B cell (primary cell): ENCODE data around the gene LHFPL6. TPM values are rescaled to one million over a fixed set of nuclear protein-coding genes. Genes with fewer than 3 reads are reported as not detected.

Experiments used
- ATAC-seq: fragments of 200-7000 bp; cut with Tn5 transposase; one replicate; pipeline ENCODE4 v1.10.0; 2021; ENCODE audit warnings: low read depth, mild to moderate bottlenecking, moderate number of reproducible peaks, moderate library complexity
- CTCF ChIA-PET: fragments of 350-600 bp; sonication (Branson Sonifier 250); formaldehyde crosslinking; loops from one replicate; lab custom pipeline; 2021; ENCODE audit warnings: antibody characterized with exemption, inconsistent platforms; lab: Charles Lee
- POLR2A ChIA-PET: fragments of 350-600 bp; sonication (Branson Sonifier 250); formaldehyde crosslinking; loops from one replicate; lab custom pipeline; 2021; ENCODE audit warnings: antibody characterized with exemption; lab: Charles Lee
- DNase-seq: peaks from one replicate; pipeline ENCODE4 v3.0.0; 2013
- H2AFZ ChIP-seq: 2 replicates; pipeline ENCODE4 v1.6.1; 2012; ENCODE audit warnings: mild to moderate bottlenecking, low read depth, low read length; ENCODE audit not compliant: insufficient read depth, poor library complexity, severe bottlenecking
- H3K27ac ChIP-seq, 2 donors: 1 replicate in 1 of 2; 2 replicates in 1 of 2; pipeline ENCODE4 v1.5.1; 2012 to 2013; ENCODE audit warnings: low read length in 2 of 2, mild to moderate bottlenecking in 2 of 2, moderate library complexity in 1 of 2
- H3K27me3 ChIP-seq, 4 experiments: fragments of 200-600 bp in 1 of 4; sonication (generic) in 1 of 4; replicated peaks in 1 of 4; 1 replicate in 2 of 4; 2 replicates in 2 of 4; pipeline versions ENCODE4 v1.6.1 to v1.7.0; 2013 to 2016; ENCODE audit warnings: low read length in 3 of 4, mild to moderate bottlenecking in 2 of 4, mixed read lengths in 1 of 4, moderate library complexity in 1 of 4; ENCODE audit not compliant: insufficient read depth in 4 of 4, control insufficient read depth in 3 of 4; ENCODE audit errors: control extremely low read depth in 1 of 4
- H3K36me3 ChIP-seq, 2 experiments: replicated peaks in 1 of 2; 1 replicate in 1 of 2; 2 replicates in 1 of 2; pipeline versions ENCODE4 v1.6.1 to v1.7.1; 2013; ENCODE audit warnings: low read length in 1 of 2; ENCODE audit not compliant: insufficient read depth in 2 of 2, control insufficient read depth in 1 of 2; ENCODE audit errors: control extremely low read depth in 1 of 2, extremely low read depth in 1 of 2
- H3K4me1 ChIP-seq, 2 donors: fragments of 200-600 bp in 1 of 2; sonication (generic) in 1 of 2; 1 replicate in 1 of 2; 2 replicates in 1 of 2; pipeline versions ENCODE4 v1.5.1 to v1.6.1; 2013 to 2017; ENCODE audit warnings: low read length in 2 of 2; ENCODE audit not compliant: control insufficient read depth in 2 of 2, insufficient read depth in 2 of 2
- H3K4me2 ChIP-seq: replicated peaks from 2 replicates; pipeline ENCODE3; 2012; ENCODE audit warnings: mild to moderate bottlenecking, low read depth, low read length; ENCODE audit not compliant: poor library complexity, severe bottlenecking
- H3K4me3 ChIP-seq, 5 experiments: fragments of 200-600 bp in 1 of 5; sonication (generic) in 1 of 5; 1 replicate in 3 of 5; 2 replicates in 2 of 5; pipeline versions ENCODE4 v1.5.1 to v1.7.0; 2011 to 2016; ENCODE audit warnings: low read length in 4 of 5, mild to moderate bottlenecking in 4 of 5, low read depth in 2 of 5, control low read depth in 1 of 5, moderate library complexity in 1 of 5; ENCODE audit not compliant: insufficient read depth in 1 of 5; ENCODE audit errors: control extremely low read depth in 1 of 5, extremely low read depth in 1 of 5
- H3K79me2 ChIP-seq: fragments of 200-600 bp; sonication (generic); one replicate; pipeline ENCODE4 v1.6.0; 2016; ENCODE audit warnings: low read length; ENCODE audit not compliant: control insufficient read depth, insufficient read depth
- H3K9ac ChIP-seq: fragments of 200-600 bp; sonication (generic); 2 replicates; pipeline ENCODE4 v1.6.1; 2017; ENCODE audit warnings: mild to moderate bottlenecking, low read length, moderate library complexity
- H3K9me3 ChIP-seq, 3 donors: one replicate each; pipeline versions ENCODE4 v1.6.1 to v1.7.1; 2013; ENCODE audit warnings: low read length in 2 of 3; ENCODE audit not compliant: control insufficient read depth in 2 of 3, insufficient read depth in 1 of 3; ENCODE audit errors: control extremely low read depth in 1 of 3
- H4K20me1 ChIP-seq: 2 replicates; pipeline ENCODE4 v1.6.0; 2012; ENCODE audit warnings: mild to moderate bottlenecking, low read length; ENCODE audit not compliant: insufficient read depth, control insufficient read depth, poor library complexity, severe bottlenecking
- H3K27ac Mint-ChIP-seq: one replicate; pipeline ENCODE4 v1.8.0; 2021; ENCODE audit warnings: mixed read lengths
- H3K27me3 Mint-ChIP-seq: one replicate; pipeline ENCODE4 v1.8.0; 2021; ENCODE audit warnings: mixed read lengths
- H3K4me1 Mint-ChIP-seq: one replicate; pipeline ENCODE4 v1.8.0; 2021; ENCODE audit warnings: mixed read lengths
- H3K4me3 Mint-ChIP-seq: one replicate; pipeline ENCODE4 v1.8.0; 2021; ENCODE audit warnings: mixed read lengths
- H3K9me3 Mint-ChIP-seq: one replicate; pipeline ENCODE4 v1.8.0; 2022; ENCODE audit warnings: mixed read lengths; ENCODE audit not compliant: insufficient read depth
- EZH2 ChIP-seq: IDR thresholded peaks from 2 replicates; pipeline ENCODE4 v1.6.1; 2012; ENCODE audit warnings: borderline replicate concordance, low read depth, mild to moderate bottlenecking, moderate library complexity, low read length; ENCODE audit not compliant: insufficient read depth, poor library complexity, severe bottlenecking
- WGBS: methylation state at CpG from one replicate; pipeline ENCODE4 v1.1.5; 2013; ENCODE audit warnings: missing lambda C conversion rate; ENCODE audit not compliant: insufficient coverage; 5-methylcytosine and 5-hydroxymethylcytosine counted together
- intact Hi-C: fragments of 100-400 bp; cut with micrococcal nuclease; formaldehyde crosslinking; loops from one replicate; pipeline ENCODE4 v1.10.0; 2022
- polyA plus RNA-seq: library from polyadenylated mRNA; depleted of rRNA; stranded (reverse); fragments of >200 nt; gene quantifications from 2 replicates; pipeline ENCODE4 v1.2.3, GENCODE V29; 2012
- total RNA-seq, 2 donors: library from RNA; stranded (reverse); fragments of 120-200 nt in 1 of 2; gene quantifications; 1 replicate in 1 of 2; 2 replicates in 1 of 2; pipeline versions ENCODE4 v1.2.3 to v1.2.4, GENCODE V29; 2013 to 2022
- TF ChIP-seq, protein P1 (sequence below): fragments of 200-600 bp; IDR thresholded peaks from one replicate; pipeline ENCODE4 v1.8.0; 2022; ENCODE audit warnings: antibody characterized with exemption, mild to moderate bottlenecking

The LHFPL6 gene
- total and polyA plus RNA-seq, 2 donors (not counting 1 experiment from before 2014, with no cell fraction given): 0.01 TPM; not detected in 1

DNA sequence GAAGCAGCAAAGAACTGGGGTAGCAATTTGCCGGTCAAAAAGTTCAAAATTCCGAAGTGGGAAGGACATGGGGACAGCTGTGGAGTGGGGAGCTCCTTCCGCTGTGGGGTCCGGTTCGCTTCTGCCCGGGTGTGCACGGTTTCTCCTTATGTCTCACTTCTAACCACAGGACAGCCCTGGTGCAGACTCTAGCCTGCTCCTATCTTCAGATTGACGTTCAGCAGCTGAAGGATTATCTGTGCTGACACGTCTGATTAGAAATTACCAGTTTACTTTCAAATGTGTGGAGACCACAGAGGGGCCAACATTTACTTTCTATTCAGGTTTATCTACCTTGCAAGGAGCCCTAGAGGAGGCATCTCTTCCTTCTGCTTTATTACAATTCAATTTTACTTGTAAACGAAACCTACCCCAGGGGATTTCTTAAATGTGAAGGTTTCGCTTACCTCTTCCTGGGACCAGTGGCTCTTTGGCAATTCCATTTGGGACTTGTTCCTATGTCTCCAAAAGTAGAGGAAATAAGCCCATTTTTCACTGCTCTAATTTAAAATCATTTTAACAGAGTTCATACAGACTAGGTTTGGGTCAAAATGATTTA, 27.3 kb downstream of the LHFPL6 start:
- Mint-ChIP-seq H3K4me3 (no peak overlapping the region), H3K27me3 (no peaks in the 10 kb centered on the region), H3K9me3 (no peaks in the 10 kb centered on the region), H3K27ac (no peak overlapping the region), H3K4me1 (no peaks in the 10 kb centered on the region)
- H3K36me3 ChIP-seq: no peaks in the 10 kb centered on the region
- TF ChIP-seq, protein P1, sequence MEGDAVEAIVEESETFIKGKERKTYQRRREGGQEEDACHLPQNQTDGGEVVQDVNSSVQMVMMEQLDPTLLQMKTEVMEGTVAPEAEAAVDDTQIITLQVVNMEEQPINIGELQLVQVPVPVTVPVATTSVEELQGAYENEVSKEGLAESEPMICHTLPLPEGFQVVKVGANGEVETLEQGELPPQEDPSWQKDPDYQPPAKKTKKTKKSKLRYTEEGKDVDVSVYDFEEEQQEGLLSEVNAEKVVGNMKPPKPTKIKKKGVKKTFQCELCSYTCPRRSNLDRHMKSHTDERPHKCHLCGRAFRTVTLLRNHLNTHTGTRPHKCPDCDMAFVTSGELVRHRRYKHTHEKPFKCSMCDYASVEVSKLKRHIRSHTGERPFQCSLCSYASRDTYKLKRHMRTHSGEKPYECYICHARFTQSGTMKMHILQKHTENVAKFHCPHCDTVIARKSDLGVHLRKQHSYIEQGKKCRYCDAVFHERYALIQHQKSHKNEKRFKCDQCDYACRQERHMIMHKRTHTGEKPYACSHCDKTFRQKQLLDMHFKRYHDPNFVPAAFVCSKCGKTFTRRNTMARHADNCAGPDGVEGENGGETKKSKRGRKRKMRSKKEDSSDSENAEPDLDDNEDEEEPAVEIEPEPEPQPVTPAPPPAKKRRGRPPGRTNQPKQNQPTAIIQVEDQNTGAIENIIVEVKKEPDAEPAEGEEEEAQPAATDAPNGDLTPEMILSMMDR: no peak
- no peak for TF ChIP-seq EZH2
- 95% methylated on average over 9 of the region's 11 CpGs for WGBS
- POLR2A ChIA-PET: no interaction called here
- no peak overlapping the region for H3K9ac ChIP-seq
- DNase-seq (no peak), ATAC-seq (no peak)
- H3K4me2 ChIP-seq: no peak overlapping the region
- H4K20me1 ChIP-seq: no peaks in the 10 kb centered on the region
- H3K27me3 ChIP-seq: no peaks in the 10 kb centered on the region
- intact Hi-C loops: no loop called here
- H3K9me3 ChIP-seq: no peaks in the 10 kb centered on the region
- H3K4me1 ChIP-seq: no peaks in the 10 kb centered on the region
- no peaks in the 10 kb centered on the region for H3K79me2 ChIP-seq
- CTCF ChIA-PET: no interaction called here
- H3K27ac ChIP-seq: no peak overlapping the region
- H3K4me3 ChIP-seq: no peak overlapping the region
- no peak overlapping the region for H2AFZ ChIP-seq

DNA sequence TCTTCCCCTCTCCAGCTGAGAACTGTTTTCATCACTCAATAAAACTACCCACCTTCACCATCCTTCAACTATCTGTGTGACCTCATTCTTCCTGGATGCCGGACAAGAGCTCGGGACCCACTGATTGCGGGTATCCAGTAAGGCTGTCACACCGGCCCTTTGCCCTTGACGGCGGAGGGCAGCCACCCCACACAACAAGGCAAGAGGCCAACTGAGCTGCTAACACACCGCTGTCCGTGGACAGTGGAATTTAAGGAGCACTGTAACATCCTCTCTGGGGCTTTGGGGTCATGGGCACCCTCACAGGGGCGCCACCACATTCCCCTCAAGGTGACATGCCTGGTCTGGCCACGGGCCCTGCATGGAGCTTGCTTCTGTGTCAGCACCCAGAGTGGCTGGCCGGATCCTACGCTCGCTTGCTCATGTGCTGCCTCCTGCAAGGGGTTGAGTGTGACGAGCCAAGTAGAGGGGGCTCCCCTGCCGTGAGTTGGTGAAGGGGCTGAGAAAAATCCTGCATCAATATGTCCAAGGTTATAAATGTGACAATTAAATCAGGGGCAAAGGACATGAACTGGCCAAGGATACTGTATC, 31.4 kb downstream of the LHFPL6 start:
- H3K9me3 ChIP-seq: no peaks in the 10 kb centered on the region
- TF ChIP-seq, protein P1: no peak
- TF ChIP-seq EZH2: no peak
- Mint-ChIP-seq H3K27me3 (no peaks in the 10 kb centered on the region), H3K27ac (no peak overlapping the region), H3K4me1 (no peaks in the 10 kb centered on the region), H3K9me3 (no peaks in the 10 kb centered on the region), H3K4me3 (no peak overlapping the region)
- 98% methylated on average over 11 of the region's 15 CpGs for WGBS
- ChIA-PET POLR2A (no interaction called here), CTCF (no interaction called here)
- no peaks in the 10 kb centered on the region for H3K36me3 ChIP-seq
- DNase-seq (no peak), ATAC-seq (no peak)
- no peak overlapping the region for H3K4me2 ChIP-seq
- no peaks in the 10 kb centered on the region for H4K20me1 ChIP-seq
- no peaks in the 10 kb centered on the region for H3K79me2 ChIP-seq
- no peak overlapping the region for H3K9ac ChIP-seq
- H3K4me3 ChIP-seq: no peak overlapping the region
- no peak overlapping the region for H2AFZ ChIP-seq
- intact Hi-C loops: no loop called here
- H3K27me3 ChIP-seq: no peaks in the 10 kb centered on the region
- no peaks in the 10 kb centered on the region for H3K4me1 ChIP-seq
- no peak overlapping the region for H3K27ac ChIP-seq
